ENCODE data around the gene MESD.

Gene MESD

GRCh38 chr15:81014446-81015093 is 25.0 kb upstream of the MESD start:
- DNase-seq (ENCODE audit: extremely low read depth, low read depth): no peak
- H3K4me3 ChIP-seq (replicated peaks; ENCODE audit: low read depth, low read length): no peak overlapping the region
- TF ChIP-seq, protein P1, sequence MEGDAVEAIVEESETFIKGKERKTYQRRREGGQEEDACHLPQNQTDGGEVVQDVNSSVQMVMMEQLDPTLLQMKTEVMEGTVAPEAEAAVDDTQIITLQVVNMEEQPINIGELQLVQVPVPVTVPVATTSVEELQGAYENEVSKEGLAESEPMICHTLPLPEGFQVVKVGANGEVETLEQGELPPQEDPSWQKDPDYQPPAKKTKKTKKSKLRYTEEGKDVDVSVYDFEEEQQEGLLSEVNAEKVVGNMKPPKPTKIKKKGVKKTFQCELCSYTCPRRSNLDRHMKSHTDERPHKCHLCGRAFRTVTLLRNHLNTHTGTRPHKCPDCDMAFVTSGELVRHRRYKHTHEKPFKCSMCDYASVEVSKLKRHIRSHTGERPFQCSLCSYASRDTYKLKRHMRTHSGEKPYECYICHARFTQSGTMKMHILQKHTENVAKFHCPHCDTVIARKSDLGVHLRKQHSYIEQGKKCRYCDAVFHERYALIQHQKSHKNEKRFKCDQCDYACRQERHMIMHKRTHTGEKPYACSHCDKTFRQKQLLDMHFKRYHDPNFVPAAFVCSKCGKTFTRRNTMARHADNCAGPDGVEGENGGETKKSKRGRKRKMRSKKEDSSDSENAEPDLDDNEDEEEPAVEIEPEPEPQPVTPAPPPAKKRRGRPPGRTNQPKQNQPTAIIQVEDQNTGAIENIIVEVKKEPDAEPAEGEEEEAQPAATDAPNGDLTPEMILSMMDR (IDR thresholded peaks at IDR 0.05; ENCODE audit: low read depth, low read length, missing control alignments): no peak

DNA sequence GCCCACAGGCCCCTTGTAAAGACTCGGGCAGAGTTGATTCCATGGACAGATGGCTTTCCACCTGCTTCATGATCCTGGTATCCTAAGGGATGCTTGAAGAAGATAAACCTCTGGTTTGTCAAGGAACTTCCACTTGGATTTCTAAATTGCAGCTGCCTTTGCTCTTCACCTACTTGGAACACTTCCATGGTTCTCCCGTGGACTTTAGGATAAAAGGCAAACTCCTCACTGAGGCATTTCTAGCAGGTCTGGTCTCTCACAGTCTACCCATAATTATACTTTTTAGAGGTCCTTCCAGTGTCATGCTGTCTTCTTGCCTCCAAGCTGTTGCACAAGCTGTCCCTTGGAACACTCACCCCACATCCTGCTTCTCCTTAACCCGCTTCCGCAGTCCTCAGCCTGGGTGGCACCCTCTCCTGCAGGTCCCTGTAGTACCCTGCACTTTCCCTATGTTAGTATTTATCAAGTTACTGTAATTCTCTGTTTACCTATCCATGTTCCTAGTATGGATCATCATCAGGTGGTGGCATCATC is 23.8 kb upstream of the MESD start:
- TF ChIP-seq, protein P1 (IDR thresholded peaks at IDR 0.05; ENCODE audit: low read depth, low read length, missing control alignments): no peak
- DNase-seq (ENCODE audit: extremely low read depth, low read depth): no peak
- no peak overlapping the region for H3K4me3 ChIP-seq (replicated peaks; ENCODE audit: low read depth, low read length)

DNA sequence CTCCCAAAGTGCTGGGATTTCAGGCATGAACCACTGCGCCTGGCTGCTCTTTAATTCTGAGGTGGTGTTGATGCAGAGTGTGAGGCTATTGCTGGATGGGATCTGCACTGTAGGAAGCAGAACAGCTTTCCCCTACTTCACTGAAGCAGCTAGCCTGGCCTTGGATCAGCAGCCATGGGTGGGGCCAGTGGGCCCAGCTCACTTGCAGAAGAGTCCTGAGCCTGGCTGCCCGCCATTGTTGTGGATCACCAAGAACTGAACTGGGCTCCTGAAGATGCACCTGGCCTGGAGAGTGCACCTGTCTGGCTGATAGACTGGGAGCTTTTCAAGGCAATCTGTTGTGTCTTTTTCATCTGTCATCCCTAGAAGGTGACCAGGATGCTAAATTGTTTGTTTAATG is 23.0 kb upstream of the MESD start:
- TF ChIP-seq, protein P1 (IDR thresholded peaks at IDR 0.05; ENCODE audit: low read depth, low read length, missing control alignments): no peak
- DNase-seq (ENCODE audit: extremely low read depth, low read depth): no peak
- no peak overlapping the region for H3K4me3 ChIP-seq (replicated peaks; ENCODE audit: low read depth, low read length)

DNA sequence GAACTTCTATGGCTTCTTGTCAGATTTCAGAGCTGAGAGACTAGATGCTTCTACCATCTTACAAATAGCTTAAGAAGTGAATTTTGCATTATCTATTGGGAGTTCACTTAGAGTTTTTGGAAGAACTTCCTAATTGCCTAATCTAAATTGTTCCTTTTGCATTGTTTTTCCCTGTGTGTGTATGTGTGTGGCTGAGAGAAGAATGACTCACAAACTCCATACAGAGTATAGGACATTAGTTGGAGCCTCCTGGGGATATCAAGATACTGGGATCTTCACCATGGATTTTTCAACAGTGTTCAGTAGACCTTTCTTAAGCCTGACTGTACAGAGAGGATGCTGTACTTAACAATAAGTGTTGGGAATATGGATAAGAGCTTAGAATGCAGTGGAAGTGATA is 22.0 kb upstream of the MESD start:
- H3K4me3 ChIP-seq (replicated peaks; ENCODE audit: low read depth, low read length): no peak overlapping the region
- TF ChIP-seq, protein P1 (IDR thresholded peaks at IDR 0.05; ENCODE audit: low read depth, low read length, missing control alignments): no peak
- DNase-seq (ENCODE audit: extremely low read depth, low read depth): no peak

GRCh38 chr15:81010086-81010485 is 20.5 kb upstream of the MESD start:
- DNase-seq (ENCODE audit: extremely low read depth, low read depth): no peak
- H3K4me3 ChIP-seq (replicated peaks; ENCODE audit: low read depth, low read length): no peak overlapping the region
- TF ChIP-seq, protein P1 (IDR thresholded peaks at IDR 0.05; ENCODE audit: low read depth, low read length, missing control alignments): no peak

DNA sequence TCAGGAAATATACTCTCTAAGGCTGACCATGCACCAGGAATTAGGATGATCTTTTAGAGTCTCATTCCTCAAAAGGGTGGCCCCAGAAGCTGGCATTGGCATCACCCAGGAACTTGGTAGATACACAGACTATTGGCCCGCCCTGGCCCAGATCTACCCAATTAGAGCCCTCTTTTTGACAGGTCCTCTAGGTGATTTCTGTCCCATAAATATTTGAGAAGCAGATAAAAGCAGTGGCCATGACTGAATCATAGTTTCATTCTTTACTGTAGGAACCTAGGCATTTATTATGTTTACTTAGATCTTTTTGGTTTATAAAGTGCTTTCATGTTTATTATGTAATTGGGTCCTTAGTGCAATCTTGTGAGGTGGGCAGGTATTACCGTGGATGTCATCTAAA is 18.7 kb upstream of the MESD start:
- TF ChIP-seq, protein P1 (IDR thresholded peaks at IDR 0.05; ENCODE audit: low read depth, low read length, missing control alignments): no peak
- H3K4me3 ChIP-seq (replicated peaks; ENCODE audit: low read depth, low read length): no peak overlapping the region
- no peak for DNase-seq (ENCODE audit: extremely low read depth, low read depth)

All from HFF-Myc (cell line).